CD4-positive, alpha-beta memory T cell (primary cell): ENCODE measurements around the gene CCDC9. TPM values are rescaled to one million over a fixed set of nuclear protein-coding genes. Genes with fewer than 3 reads are reported as not detected.

ENCODE experiments used
- CTCF ChIA-PET: fragments of 350-600 bp; sonication (Branson Sonifier 250); formaldehyde crosslinking; loops from one replicate; lab custom pipeline; 2021; ENCODE audit warnings: inconsistent platforms; ENCODE audit not compliant: partially characterized antibody; lab: Charles Lee
- POLR2A ChIA-PET: fragments of 350-600 bp; sonication (Branson Sonifier 250); formaldehyde crosslinking; loops from one replicate; lab custom pipeline; 2021; ENCODE audit not compliant: partially characterized antibody; lab: Charles Lee
- DNase-seq, 5 donors: peaks; one replicate each; pipeline versions ENCODE4 v3.0.0 to v3.0.0-alpha.2; 2020 to 2022; ENCODE audit warnings: mixed read lengths in 1 of 5
- H3K27ac ChIP-seq: one replicate; pipeline ENCODE4 v1.7.0; 2013; ENCODE audit warnings: low read depth, low read length
- H3K27me3 ChIP-seq: 2 replicates; pipeline ENCODE4 v1.7.0; 2013; ENCODE audit warnings: mild to moderate bottlenecking, low read length, moderate library complexity; ENCODE audit not compliant: insufficient read depth
- H3K36me3 ChIP-seq: 2 replicates; pipeline ENCODE4 v1.7.0; 2013; ENCODE audit warnings: mild to moderate bottlenecking, low read length, moderate library complexity; ENCODE audit not compliant: insufficient read depth
- H3K4me1 ChIP-seq: 2 replicates; pipeline ENCODE4 v1.7.0; 2013; ENCODE audit warnings: mild to moderate bottlenecking, low read length, moderate library complexity; ENCODE audit not compliant: insufficient read depth
- H3K4me3 ChIP-seq, 2 donors: one replicate each; pipeline ENCODE4 v1.7.0; 2013; ENCODE audit warnings: low read length in 2 of 2, mild to moderate bottlenecking in 1 of 2
- H3K9me3 ChIP-seq, 2 donors: one replicate each; pipeline ENCODE4 v1.7.0; 2013; ENCODE audit warnings: low read length in 2 of 2, control low read depth in 1 of 2; ENCODE audit not compliant: control insufficient read depth in 1 of 2
- H3K27ac Mint-ChIP-seq, 7 donors: one replicate each; pipeline ENCODE4 v1.8.0; 2020 to 2021; ENCODE audit warnings: mixed read lengths in 7 of 7, mild to moderate bottlenecking in 6 of 7, inconsistent platforms in 3 of 7, moderate library complexity in 3 of 7
- H3K27me3 Mint-ChIP-seq, 2 donors: one replicate each; pipeline ENCODE4 v1.8.0; 2020 to 2021; ENCODE audit warnings: mixed read lengths in 2 of 2
- H3K36me3 Mint-ChIP-seq, 2 donors: one replicate each; pipeline ENCODE4 v1.8.0; 2020 to 2021; ENCODE audit warnings: mixed read lengths in 2 of 2, inconsistent platforms in 1 of 2, mild to moderate bottlenecking in 1 of 2
- H3K4me1 Mint-ChIP-seq, 4 donors: one replicate each; pipeline ENCODE4 v1.8.0; 2020 to 2021; ENCODE audit warnings: mixed read lengths in 4 of 4, mild to moderate bottlenecking in 1 of 4
- H3K4me3 Mint-ChIP-seq, 8 donors: one replicate each; pipeline ENCODE4 v1.8.0; 2020 to 2021; ENCODE audit warnings: mixed read lengths in 8 of 8, mild to moderate bottlenecking in 7 of 8, moderate library complexity in 6 of 8, inconsistent platforms in 3 of 8
- H3K9me3 Mint-ChIP-seq, 8 donors: one replicate each; pipeline ENCODE4 v1.8.0; 2020 to 2021; ENCODE audit warnings: mixed read lengths in 8 of 8, mild to moderate bottlenecking in 5 of 8, inconsistent platforms in 3 of 8, moderate library complexity in 1 of 8
- intact Hi-C: fragments of 100-400 bp; cut with micrococcal nuclease; formaldehyde crosslinking; loops from one replicate; pipeline ENCODE4 v1.15.1; 2023
- polyA plus RNA-seq, 2 donors: library from polyadenylated mRNA; unstranded; fragments of 300-500 nt; fragmentation: Illumina TruSeq; gene quantifications; one replicate each; pipeline ENCODE4 v1.2.3, GENCODE V29; 2021
- total RNA-seq, 2 experiments: library from RNA; stranded (reverse); gene quantifications; one replicate each; pipeline ENCODE4 v1.2.3, GENCODE V29; 2021

Gene CCDC9
- total and polyA plus RNA-seq, 4 experiments from 2014 or later = 4.6 to 40.4 (median 25.7) TPM

- Mint-ChIP-seq H3K27me3 (peaks cover 3 to 5% of the 10 kb centered on the region in 2 donors), H3K4me1 (peaks cover 0 to 2% (median 0%) of the 10 kb centered on the region in 4 donors), H3K9me3 (peaks cover 0 to 2% (median 0%) of the 10 kb centered on the region in 8 donors), H3K4me3 (no peak overlapping the region), H3K27ac (peak overlapping the region in 1 of 7 donors; percentile 46), H3K36me3 (no peaks in the 10 kb centered on the region)
- Histone ChIP-seq H3K9me3 (no peaks in the 10 kb centered on the region), H3K36me3 (no peaks in the 10 kb centered on the region), H3K27ac (no peak overlapping the region), H3K4me3 (no peak overlapping the region), H3K4me1 (no peaks in the 10 kb centered on the region), H3K27me3 (no peaks in the 10 kb centered on the region)
- intact Hi-C loops = no loop called here
- no peak for DNase-seq
- POLR2A ChIA-PET = no interaction called here
- CTCF ChIA-PET = no interaction called here
Measured at GRCh38 chr19:47312366-47313006, 56.2 kb downstream of the CCDC9 start.

- peak overlapping the region in 2 of 7 donors; percentile 38 to 53 for H3K27ac Mint-ChIP-seq
- no peaks in the 10 kb centered on the region for H3K36me3 Mint-ChIP-seq
- peaks cover 3 to 7% of the 10 kb centered on the region in 2 donors for H3K27me3 Mint-ChIP-seq
- no peak overlapping the region for H3K4me3 Mint-ChIP-seq
- H3K36me3 ChIP-seq = no peaks in the 10 kb centered on the region
- H3K4me1 Mint-ChIP-seq = peaks cover 0 to 2% (median 0%) of the 10 kb centered on the region in 4 donors
- H3K9me3 Mint-ChIP-seq = peaks cover 0 to 2% (median 0%) of the 10 kb centered on the region in 8 donors
- POLR2A ChIA-PET = no interaction called here
- CTCF ChIA-PET = interaction anchor here (0.6 to 2.0 kb wide), 2 partner anchors 78 to 553 kb away, joined by 3 to 6 read pairs; no protein-coding TSS in a partner anchor
- no peaks in the 10 kb centered on the region for H3K27me3 ChIP-seq
- H3K4me1 ChIP-seq = no peaks in the 10 kb centered on the region
- no peak overlapping the region for H3K27ac ChIP-seq
- H3K9me3 ChIP-seq = no peaks in the 10 kb centered on the region
- no peak for DNase-seq
- intact Hi-C loops = no loop called here
- no peak overlapping the region for H3K4me3 ChIP-seq
Measured at GRCh38 chr19:47313754-47314295, 57.5 kb downstream of the CCDC9 start.

- peaks cover 5 to 11% of the 10 kb centered on the region in 2 donors for H3K27me3 Mint-ChIP-seq
- H3K4me3 ChIP-seq = no peak overlapping the region
- intact Hi-C loops = no loop called here
- H3K9me3 Mint-ChIP-seq = peaks cover 0 to 2% (median 0%) of the 10 kb centered on the region in 8 donors
- H3K36me3 ChIP-seq = no peaks in the 10 kb centered on the region
- ChIA-PET POLR2A (no interaction called here), CTCF (interaction anchor here (2.0 kb wide), 1 partner anchor 76 kb away, joined by 6 read pairs; no protein-coding TSS in a partner anchor)
- H3K9me3 ChIP-seq = no peaks in the 10 kb centered on the region
- no peaks in the 10 kb centered on the region for H3K36me3 Mint-ChIP-seq
- H3K4me3 Mint-ChIP-seq = no peak overlapping the region
- H3K27ac Mint-ChIP-seq = no peak overlapping the region
- peaks cover 0 to 2% (median 0%) of the 10 kb centered on the region in 4 donors for H3K4me1 Mint-ChIP-seq
- H3K27me3 ChIP-seq = no peaks in the 10 kb centered on the region
- H3K4me1 ChIP-seq = no peaks in the 10 kb centered on the region
- no peak for DNase-seq
- H3K27ac ChIP-seq = no peak overlapping the region
Measured at GRCh38 chr19:47315125-47315821, 58.9 kb downstream of the CCDC9 start.

- Mint-ChIP-seq H3K4me3 (no peak overlapping the region), H3K9me3 (peaks cover 0 to 2% (median 0%) of the 10 kb centered on the region in 8 donors), H3K4me1 (peaks cover 0 to 2% (median 0%) of the 10 kb centered on the region in 4 donors), H3K27ac (no peak overlapping the region), H3K27me3 (peaks cover 10 to 18% of the 10 kb centered on the region in 2 donors), H3K36me3 (no peaks in the 10 kb centered on the region)
- intact Hi-C loops = no loop called here
- Histone ChIP-seq H3K27me3 (no peaks in the 10 kb centered on the region), H3K4me1 (no peaks in the 10 kb centered on the region), H3K4me3 (no peak overlapping the region), H3K9me3 (no peaks in the 10 kb centered on the region), H3K36me3 (no peaks in the 10 kb centered on the region), H3K27ac (no peak overlapping the region)
- ChIA-PET CTCF (interaction anchor here (1.9 kb wide), 1 partner anchor 20 kb away, joined by 5 read pairs; no protein-coding TSS in a partner anchor), POLR2A (no interaction called here)
- DNase-seq = no peak
Measured at GRCh38 chr19:47316513-47316912, 60.2 kb downstream of the CCDC9 start.

- ChIA-PET CTCF (no interaction called here), POLR2A (no interaction called here)
- Mint-ChIP-seq H3K27ac (no peak overlapping the region), H3K4me1 (peaks cover 0 to 2% (median 0%) of the 10 kb centered on the region in 4 donors), H3K36me3 (no peaks in the 10 kb centered on the region), H3K27me3 (peaks cover 15 to 18% of the 10 kb centered on the region in 2 donors), H3K4me3 (no peak overlapping the region), H3K9me3 (peaks cover 0 to 4% (median 0%) of the 10 kb centered on the region in 8 donors)
- Histone ChIP-seq H3K4me3 (no peak overlapping the region), H3K4me1 (no peaks in the 10 kb centered on the region), H3K27me3 (no peaks in the 10 kb centered on the region), H3K9me3 (no peaks in the 10 kb centered on the region), H3K36me3 (no peaks in the 10 kb centered on the region), H3K27ac (no peak overlapping the region)
- no peak for DNase-seq
- intact Hi-C loops = no loop called here
Measured at GRCh38 chr19:47319923-47320871, 63.9 kb downstream of the CCDC9 start.
